ENCODE measurements around the gene PDE4D.
"Not testable (repeated sequence)": the region's sequence is repeated elsewhere in the genome, so short reads cannot be mapped to it uniquely, and the experiment has no call there.

Gene PDE4D

DNA sequence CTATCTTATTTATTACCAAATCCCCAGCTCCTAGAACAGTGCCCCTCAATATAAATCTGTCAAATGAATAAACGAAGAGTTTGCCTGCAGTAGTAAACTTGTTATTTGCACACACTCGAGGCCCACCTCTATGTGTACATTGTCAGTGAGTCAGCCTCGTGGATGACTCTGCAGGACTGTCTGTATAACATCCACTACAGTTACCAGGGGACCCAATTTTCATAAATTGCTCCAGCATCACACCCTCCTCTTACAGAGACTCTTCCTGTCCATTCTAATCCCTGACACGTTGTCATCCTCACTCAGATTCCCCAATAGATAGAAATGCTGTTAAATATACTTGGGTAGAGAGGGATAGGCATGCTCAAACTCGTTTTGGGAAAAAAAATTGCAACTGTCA, 832.1 kb downstream of the PDE4D start (continued):
- TF ChIP-seq, protein P1, sequence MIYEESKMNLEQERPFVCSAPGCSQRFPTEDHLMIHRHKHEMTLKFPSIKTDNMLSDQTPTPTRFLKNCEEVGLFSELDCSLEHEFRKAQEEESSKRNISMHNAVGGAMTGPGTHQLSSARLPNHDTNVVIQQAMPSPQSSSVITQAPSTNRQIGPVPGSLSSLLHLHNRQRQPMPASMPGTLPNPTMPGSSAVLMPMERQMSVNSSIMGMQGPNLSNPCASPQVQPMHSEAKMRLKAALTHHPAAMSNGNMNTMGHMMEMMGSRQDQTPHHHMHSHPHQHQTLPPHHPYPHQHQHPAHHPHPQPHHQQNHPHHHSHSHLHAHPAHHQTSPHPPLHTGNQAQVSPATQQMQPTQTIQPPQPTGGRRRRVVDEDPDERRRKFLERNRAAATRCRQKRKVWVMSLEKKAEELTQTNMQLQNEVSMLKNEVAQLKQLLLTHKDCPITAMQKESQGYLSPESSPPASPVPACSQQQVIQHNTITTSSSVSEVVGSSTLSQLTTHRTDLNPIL (CRISPR knock-in tag; IDR thresholded peaks at IDR 0.05; ENCODE audit: low read depth): no peak
- TF ChIP-seq OSR1 (CRISPR knock-in tag; IDR thresholded peaks at IDR 0.05): no peak
- no peak for TF ChIP-seq ZFP3 (CRISPR knock-in tag; IDR thresholded peaks at IDR 0.05)
- TF ChIP-seq ZFP30 (CRISPR knock-in tag; IDR thresholded peaks at IDR 0.05): no peak
- no peak for TF ChIP-seq ESRRG (CRISPR knock-in tag; IDR thresholded peaks at IDR 0.05)
- no peak for TF ChIP-seq GLIS3 (CRISPR knock-in tag; IDR thresholded peaks at IDR 0.05)
- TF ChIP-seq, protein P2, sequence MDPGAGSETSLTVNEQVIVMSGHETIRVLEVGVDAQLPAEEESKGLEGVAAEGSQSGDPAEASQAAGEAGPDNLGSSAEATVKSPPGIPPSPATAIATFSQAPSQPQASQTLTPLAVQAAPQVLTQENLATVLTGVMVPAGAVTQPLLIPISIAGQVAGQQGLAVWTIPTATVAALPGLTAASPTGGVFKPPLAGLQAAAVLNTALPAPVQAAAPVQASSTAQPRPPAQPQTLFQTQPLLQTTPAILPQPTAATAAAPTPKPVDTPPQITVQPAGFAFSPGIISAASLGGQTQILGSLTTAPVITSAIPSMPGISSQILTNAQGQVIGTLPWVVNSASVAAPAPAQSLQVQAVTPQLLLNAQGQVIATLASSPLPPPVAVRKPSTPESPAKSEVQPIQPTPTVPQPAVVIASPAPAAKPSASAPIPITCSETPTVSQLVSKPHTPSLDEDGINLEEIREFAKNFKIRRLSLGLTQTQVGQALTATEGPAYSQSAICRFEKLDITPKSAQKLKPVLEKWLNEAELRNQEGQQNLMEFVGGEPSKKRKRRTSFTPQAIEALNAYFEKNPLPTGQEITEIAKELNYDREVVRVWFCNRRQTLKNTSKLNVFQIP (CRISPR knock-in tag; IDR thresholded peaks at IDR 0.05; ENCODE audit: borderline replicate concordance, low read depth): no peak
- TF ChIP-seq, protein P3, sequence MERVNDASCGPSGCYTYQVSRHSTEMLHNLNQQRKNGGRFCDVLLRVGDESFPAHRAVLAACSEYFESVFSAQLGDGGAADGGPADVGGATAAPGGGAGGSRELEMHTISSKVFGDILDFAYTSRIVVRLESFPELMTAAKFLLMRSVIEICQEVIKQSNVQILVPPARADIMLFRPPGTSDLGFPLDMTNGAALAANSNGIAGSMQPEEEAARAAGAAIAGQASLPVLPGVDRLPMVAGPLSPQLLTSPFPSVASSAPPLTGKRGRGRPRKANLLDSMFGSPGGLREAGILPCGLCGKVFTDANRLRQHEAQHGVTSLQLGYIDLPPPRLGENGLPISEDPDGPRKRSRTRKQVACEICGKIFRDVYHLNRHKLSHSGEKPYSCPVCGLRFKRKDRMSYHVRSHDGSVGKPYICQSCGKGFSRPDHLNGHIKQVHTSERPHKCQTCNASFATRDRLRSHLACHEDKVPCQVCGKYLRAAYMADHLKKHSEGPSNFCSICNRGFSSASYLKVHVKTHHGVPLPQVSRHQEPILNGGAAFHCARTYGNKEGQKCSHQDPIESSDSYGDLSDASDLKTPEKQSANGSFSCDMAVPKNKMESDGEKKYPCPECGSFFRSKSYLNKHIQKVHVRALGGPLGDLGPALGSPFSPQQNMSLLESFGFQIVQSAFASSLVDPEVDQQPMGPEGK (CRISPR knock-in tag; IDR thresholded peaks at IDR 0.05; ENCODE audit: borderline replicate concordance): no peak
- TF ChIP-seq TOX (CRISPR knock-in tag; IDR thresholded peaks at IDR 0.05; ENCODE audit: borderline replicate concordance): no peak
- no peak for TF ChIP-seq PPARA (CRISPR knock-in tag; IDR thresholded peaks at IDR 0.05; ENCODE audit: borderline replicate concordance)

DNA sequence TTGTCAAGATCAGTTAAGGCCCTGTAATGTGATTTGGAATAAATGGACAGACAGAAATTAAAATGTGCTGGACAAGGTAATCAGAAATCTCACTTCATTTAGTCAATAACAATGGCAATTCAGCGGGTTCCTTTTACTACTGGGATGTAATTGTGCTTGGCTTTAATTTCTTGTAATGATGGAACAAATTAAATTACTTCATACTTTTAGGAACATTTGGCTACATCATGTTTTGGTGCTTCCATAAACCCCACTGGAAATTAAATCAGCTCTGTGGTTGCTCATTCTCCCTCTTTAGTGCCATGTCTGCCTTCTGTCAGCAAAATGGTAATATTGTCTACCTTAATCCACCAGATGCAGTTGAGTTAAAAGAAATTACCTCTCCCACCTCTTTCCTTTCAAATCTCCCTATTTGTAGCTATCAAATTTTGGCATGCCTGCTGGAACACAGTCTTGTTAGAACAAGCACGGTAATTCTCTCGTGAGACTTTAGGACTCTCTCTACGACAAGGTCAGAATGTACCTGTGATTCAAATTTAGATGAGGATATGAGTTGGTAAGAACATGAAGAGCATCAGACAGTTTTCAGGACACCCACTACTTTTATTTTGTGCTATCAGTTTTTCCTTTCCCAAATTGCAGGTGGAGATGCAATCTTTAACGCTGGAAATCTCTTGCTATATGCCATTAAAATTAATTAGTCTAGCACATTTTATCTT, 834.4 kb downstream of the PDE4D start:
- no peak for ATAC-seq
- TF ChIP-seq, protein P3 (CRISPR knock-in tag; IDR thresholded peaks at IDR 0.05; ENCODE audit: borderline replicate concordance): no peak
- peak; percentile 50; the same call in 1 of the 2 replicates for TF ChIP-seq ZC3H10 (CRISPR knock-in tag; IDR thresholded peaks at IDR 0.05)
- TF ChIP-seq ZFP3 (CRISPR knock-in tag; IDR thresholded peaks at IDR 0.05): no peak
- no peak for TF ChIP-seq ZFP30 (CRISPR knock-in tag; IDR thresholded peaks at IDR 0.05)
- TF ChIP-seq ISL1 (CRISPR knock-in tag; IDR thresholded peaks at IDR 0.05): peak; percentile 63
- TF ChIP-seq RARB (CRISPR knock-in tag; IDR thresholded peaks at IDR 0.05): no peak

DNA sequence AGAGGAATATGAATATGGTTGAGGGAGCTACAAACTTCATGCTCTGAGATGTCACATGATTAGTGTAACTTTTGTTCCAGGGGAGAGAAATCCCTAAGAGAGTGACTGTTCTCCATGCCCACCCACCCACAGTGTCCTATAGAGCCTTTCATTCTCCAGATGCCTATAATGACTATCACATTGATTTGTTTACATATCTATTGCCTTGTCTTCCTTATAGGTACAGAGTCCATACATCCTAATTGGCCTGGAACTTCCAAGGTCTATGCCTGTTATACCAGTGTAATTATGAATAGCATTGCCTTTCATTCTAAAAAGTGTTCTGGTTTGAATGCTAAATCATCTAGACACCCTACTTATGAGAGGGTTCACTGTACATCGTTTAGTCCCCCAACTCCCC, 835.3 kb downstream of the PDE4D start:
- no peak for ATAC-seq
- TF ChIP-seq BACH2 (CRISPR knock-in tag; IDR thresholded peaks at IDR 0.05; ENCODE audit: borderline replicate concordance) (no peak), TSHZ2 (CRISPR knock-in tag; IDR thresholded peaks at IDR 0.05) (no peak), ARNTL (CRISPR knock-in tag; IDR thresholded peaks at IDR 0.05; ENCODE audit: borderline replicate concordance, low read depth) (no peak), GLIS3 (CRISPR knock-in tag; IDR thresholded peaks at IDR 0.05) (no peak), ZFP30 (CRISPR knock-in tag; IDR thresholded peaks at IDR 0.05) (no peak), ESRRG (CRISPR knock-in tag; IDR thresholded peaks at IDR 0.05) (no peak), RARB (CRISPR knock-in tag; IDR thresholded peaks at IDR 0.05) (no peak), ZNF565 (CRISPR knock-in tag; conservative IDR thresholded peaks at IDR 0.05; ENCODE audit: low read depth) (no peak), ZFP3 (CRISPR knock-in tag; IDR thresholded peaks at IDR 0.05) (no peak), ZC3H10 (CRISPR knock-in tag; IDR thresholded peaks at IDR 0.05) (no peak), TOX (CRISPR knock-in tag; IDR thresholded peaks at IDR 0.05; ENCODE audit: borderline replicate concordance) (no peak), ZNF70 (CRISPR knock-in tag; IDR thresholded peaks at IDR 0.05) (no peak), ISL1 (CRISPR knock-in tag; IDR thresholded peaks at IDR 0.05) (no peak), TCF4 (CRISPR knock-in tag; IDR thresholded peaks at IDR 0.05; ENCODE audit: borderline replicate concordance) (no peak)
- TF ChIP-seq, protein P1 (CRISPR knock-in tag; IDR thresholded peaks at IDR 0.05; ENCODE audit: low read depth): no peak

- ATAC-seq: not testable (repeated sequence)
Measured at GRCh38 chr5:59056599-59056998, 836.9 kb downstream of the PDE4D start.

Data from SK-N-SH treated with all-trans-retinoic acid at 6 μM for 48 hours (cell line).